SIG-M5 treated with dmso at 0.1 percent for 504 hours (cell line): ENCODE results near the gene WAC.
"Not testable (repeated sequence)": the region's sequence is repeated elsewhere in the genome, so short reads cannot be mapped to it uniquely, and the experiment has no call there.

Experiments
- DNase-seq: peaks from one replicate; lab custom pipeline; 2025; ENCODE audit not compliant: unreplicated experiment; lab: John Stamatoyannopoulos, UW

Gene WAC

GRCh38 chr10:28604567-28605536, 71.9 kb downstream of the WAC start:
- no peak for DNase-seq

DNA sequence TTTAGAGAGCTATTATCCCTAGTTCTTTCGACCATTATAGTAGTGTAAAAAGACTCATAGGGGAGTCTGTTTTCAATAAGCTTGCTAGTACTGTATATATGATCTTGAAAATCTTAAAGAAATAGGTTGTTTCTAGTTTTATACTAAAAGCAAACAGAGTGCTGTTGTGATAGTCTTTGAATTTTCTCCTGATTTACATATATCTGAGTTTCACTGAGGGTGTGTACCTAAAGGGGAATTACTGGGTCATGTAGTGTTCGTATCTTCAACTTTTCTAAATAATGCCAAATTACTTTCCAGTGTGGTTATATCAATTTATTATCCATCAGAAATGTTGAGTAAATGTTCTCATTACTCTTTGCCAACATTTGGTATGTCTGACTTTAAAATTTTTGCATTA, 73.7 kb downstream of the WAC start:
- DNase-seq = no peak

DNA sequence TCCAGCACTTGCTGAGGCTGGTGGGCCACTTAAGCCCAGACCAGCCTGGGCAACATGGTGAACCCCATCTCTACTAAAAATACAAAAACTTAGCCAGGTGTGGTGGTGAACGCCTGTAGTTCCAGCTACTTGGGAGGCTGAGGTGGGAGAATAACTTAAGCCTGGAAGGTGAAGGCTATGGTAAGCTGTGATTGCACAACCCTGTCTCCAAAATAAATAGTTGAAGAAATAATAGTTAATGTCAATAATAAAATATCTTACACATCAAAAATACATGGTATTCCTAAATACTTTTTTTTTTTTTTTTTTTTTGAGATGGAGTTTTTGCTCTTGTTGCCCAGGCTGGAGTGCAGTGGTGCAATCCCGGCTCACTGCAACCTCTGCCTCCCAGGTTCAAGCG, 76.7 kb downstream of the WAC start:
- not testable (repeated sequence) for DNase-seq

- no peak for DNase-seq
These were observed 80.0 kb downstream of the WAC start for GRCh38 chr10:28612877-28613276.

- no peak for DNase-seq
These were observed 83.6 kb downstream of the WAC start for GRCh38 chr10:28616514-28616913.

- DNase-seq = no peak
These were observed 86.5 kb downstream of the WAC start for GRCh38 chr10:28619455-28619854.

- DNase-seq = no peak
These were observed 87.3 kb downstream of the WAC start for GRCh38 chr10:28620251-28620650.

GRCh38 chr10:28623483-28623882, 90.6 kb downstream of the WAC start:
- no peak for DNase-seq

- no peak for DNase-seq
These were observed 91.4 kb downstream of the WAC start for GRCh38 chr10:28624351-28624750.

DNA sequence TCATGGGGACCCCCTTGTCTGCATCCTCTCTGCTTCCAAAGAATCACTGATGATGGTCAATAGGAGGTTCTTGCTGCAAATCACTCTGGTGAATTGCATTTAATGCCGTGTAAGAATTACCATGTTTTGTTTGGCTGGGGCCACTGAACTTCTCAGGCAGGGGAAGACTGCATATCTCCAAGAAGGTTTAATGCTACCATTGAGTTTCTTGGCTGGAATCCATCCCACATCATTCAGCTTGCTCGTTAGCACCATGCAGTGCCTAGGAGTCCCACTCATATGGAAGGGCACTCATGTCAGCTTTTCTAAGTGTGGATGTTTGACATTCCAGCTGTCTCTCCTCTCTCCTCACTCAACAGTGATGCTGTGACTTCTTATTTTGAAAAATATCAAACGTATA, 94.2 kb downstream of the WAC start:
- no peak for DNase-seq

GRCh38 chr10:28628184-28628893, 95.4 kb downstream of the WAC start:
- peak; percentile 66 for DNase-seq

DNA sequence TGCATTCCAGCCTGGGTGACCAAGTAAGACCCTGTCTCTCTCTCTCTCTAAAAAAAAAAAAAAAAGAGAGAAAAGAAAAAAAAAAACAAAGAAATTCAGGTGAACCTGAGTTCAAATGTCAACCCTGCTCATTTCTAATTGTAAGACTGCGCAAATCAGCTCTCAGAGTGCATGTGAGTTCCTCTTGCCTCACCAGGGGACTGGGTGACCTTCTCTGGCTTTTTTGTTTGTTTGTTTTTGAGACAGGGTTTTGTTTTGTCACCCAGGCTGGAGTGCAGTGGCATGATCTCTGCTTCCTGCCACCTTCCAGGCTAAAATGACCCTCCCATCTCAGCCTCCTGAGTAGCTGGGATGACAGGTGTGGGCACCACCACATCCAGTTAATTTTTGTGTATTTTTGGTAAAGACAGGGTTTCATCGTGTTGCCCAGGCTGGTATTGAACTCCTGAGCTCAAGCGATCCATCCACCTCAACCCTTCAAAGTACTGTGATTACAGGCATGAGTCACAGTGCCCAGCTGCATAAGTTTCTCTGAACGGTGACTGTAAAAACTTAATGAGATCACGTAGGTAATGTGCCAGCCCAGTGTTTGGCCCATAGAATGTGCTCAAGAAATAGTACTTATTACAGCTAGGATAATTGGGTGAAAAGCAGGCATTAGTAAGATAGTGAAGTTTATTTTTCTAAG, 99.1 kb downstream of the WAC start:
- no peak for DNase-seq

DNA sequence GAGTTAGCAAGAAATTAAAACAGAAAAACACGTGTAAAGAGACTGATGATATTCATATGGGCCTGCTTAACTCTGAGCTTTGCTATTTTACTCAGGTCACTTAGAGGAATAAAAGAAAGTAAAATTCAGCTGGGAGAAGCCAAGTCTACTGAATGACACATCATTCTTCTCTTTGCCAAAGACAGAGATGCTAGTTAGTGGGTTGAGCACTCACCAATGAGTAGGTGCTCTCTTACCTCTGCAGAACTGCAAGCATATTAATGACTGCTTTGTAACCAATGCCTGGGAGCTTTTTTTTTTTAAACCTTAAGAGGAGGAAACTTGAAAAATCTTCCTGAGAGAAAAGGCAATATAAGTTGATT, 99.6 kb downstream of the WAC start:
- no peak for DNase-seq

GRCh38 chr10:28633750-28634149, 100.8 kb downstream of the WAC start:
- DNase-seq = no peak

- no peak for DNase-seq
These were observed 104.4 kb downstream of the WAC start for GRCh38 chr10:28637346-28637745.

DNA sequence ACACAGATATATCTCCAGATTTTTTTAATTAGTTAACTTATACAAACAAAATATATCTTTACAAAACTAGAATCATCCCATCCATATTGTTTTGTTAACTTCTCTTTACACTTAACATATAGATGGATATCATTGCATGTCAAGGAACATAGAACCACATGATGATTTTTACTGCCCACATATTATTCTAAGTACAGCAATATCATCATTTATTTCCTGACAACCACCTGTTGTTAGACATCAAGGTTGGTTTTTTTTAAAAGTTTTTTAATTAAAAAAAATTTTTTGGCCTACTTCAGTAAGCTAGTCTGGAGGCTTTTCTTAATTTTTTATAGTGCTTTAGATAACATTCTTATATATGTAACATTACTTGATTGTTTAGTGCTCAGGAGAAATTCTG, 105.5 kb downstream of the WAC start:
- DNase-seq = no peak

DNA sequence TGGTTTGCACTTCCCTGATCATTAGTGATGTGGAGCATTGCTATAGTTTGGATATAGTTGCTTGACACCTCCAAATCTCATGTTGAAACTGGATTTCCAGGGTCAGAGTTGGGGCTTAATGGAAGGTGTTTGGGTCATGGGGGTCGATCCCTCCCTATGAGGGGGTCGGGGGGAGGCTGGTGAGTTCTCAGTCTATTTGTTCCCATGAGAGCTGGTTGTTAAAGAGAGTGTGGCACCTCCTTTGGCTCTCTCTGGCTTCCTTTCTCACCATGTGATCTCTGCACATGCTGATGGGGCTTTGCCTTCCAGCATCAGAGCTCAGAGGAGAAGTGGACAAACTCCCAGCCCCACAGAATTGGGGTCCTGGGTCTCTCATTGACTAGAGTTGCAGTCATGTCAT, 107.6 kb downstream of the WAC start:
- DNase-seq = no peak

DNA sequence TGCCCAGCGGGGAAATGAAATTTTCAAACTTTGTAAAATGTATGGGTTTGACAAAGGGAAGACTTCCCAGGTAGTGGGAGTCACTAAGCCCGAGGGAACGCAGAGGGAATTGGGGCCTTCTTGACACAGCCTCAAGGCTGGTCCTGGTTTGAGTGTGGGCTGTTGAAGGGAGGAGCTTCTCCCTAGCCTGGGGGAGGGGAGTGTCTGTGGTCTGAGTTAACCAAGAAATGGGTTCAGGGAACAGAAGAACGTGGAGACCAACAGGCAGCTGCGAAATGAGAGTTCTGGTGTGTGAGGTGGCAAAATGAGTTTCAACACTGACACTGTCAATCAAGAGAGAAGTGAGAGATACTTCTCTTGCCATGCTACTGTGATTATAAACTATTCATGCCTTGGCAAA, 111.7 kb downstream of the WAC start:
- DNase-seq = no peak

GRCh38 chr10:28652106-28652505, 119.2 kb downstream of the WAC start:
- DNase-seq = no peak

- no peak for DNase-seq
These were observed 119.8 kb downstream of the WAC start for GRCh38 chr10:28652703-28653102.

DNA sequence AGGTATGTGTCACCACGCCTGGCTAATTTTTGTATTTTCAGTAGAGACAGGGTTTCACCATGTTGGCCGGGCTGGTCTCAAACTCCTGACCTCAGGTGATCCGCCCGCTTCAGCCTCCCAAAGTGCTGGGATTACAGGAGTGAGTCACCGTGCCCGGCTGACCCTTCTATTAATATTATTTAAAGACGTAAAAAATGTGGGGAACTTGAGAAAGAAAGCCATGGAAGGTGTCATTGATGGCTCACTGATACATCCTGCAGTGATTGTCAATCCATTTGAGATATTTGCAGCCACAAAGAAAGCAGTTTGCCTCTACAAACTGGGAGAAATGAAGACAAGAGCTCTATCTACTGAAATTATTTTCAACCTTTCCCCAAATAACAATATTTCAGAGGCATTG, 125.9 kb downstream of the WAC start:
- not testable (repeated sequence) for DNase-seq

DNA sequence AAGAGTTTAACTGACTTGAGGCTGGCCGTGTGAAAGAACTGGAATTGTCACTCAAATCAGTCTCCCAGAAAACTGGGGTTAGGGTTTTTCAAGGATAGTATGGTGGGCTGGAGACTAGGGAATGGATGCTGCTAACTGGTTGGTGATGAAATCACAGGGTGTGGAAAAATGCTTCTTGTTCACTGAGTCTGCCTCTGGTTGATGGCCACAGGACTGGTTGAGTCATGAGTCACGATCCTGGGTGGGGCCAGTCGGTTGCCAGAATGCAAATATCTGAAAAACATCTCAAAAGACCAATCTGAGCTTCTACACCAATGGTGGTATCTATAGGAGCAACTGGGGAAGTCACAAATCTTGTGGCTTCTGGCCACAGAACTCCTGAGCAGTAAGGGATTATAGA, 128.1 kb downstream of the WAC start:
- DNase-seq = no peak
